Kidney tubule cell (primary cell): ENCODE measurements around the gene TGFB2.
A peak's percentile ranks its signal among the peaks of the same experiment; 100 is the strongest.

Source experiments
- DNase-seq: peaks from one replicate; pipeline ENCODE4 v3.0.0-alpha.2; 2018; ENCODE audit warnings: low spot score

TGFB2 gene

GRCh38 chr1:218361298-218362065 is 16.3 kb downstream of the TGFB2 start:
- peak; percentile 42 for DNase-seq

DNA sequence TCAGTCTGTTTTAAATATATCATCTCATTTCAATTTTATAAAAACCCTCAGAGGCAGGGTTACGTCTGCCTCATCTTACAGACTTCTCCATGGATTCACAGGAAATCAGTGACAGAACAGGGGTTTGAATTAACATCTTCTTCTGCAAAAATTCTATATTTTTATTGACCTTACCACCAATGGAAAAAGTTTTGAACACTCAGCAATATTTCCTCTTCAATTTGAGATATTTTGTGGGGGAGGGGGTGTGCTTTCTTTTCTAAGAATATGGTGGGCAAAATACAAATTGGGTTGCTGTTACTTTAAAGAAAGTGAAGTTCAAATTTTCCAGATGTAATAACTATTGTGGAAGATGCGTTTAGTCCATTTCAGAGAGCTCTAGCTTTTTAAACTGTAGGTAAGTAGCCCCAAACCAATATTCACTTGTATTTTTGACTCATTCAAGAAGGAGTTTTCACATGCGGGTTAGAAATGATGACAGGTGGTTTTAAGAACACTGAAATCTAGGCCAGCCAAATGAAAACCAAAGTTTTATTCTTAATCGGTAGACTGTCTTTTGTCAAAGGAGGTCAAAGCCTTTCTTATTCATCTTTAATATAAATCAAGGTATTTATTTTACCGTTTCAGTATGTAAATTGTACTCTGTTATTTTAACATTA is 17.4 kb downstream of the TGFB2 start:
- DNase-seq, result no peak

DNA sequence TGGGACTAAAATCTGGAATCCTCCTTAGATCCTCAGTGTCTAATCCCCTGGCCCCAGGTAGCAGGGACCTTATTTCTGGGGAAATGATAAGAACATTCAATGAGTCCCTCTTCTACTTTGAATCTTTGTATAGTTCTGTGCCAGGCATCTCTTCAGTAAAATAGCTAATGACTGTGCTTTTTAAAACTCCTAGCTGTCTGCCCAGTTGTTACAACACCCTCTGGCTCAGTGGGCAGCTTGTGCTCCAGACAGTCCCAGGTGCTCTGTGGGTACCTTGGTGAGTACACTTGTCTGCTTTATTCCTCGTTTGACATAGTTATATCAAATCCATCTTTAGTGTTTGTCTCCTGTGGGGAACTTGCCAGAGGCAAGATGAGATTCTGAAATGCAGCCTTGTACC is 18.0 kb downstream of the TGFB2 start:
- DNase-seq, result no peak

DNA sequence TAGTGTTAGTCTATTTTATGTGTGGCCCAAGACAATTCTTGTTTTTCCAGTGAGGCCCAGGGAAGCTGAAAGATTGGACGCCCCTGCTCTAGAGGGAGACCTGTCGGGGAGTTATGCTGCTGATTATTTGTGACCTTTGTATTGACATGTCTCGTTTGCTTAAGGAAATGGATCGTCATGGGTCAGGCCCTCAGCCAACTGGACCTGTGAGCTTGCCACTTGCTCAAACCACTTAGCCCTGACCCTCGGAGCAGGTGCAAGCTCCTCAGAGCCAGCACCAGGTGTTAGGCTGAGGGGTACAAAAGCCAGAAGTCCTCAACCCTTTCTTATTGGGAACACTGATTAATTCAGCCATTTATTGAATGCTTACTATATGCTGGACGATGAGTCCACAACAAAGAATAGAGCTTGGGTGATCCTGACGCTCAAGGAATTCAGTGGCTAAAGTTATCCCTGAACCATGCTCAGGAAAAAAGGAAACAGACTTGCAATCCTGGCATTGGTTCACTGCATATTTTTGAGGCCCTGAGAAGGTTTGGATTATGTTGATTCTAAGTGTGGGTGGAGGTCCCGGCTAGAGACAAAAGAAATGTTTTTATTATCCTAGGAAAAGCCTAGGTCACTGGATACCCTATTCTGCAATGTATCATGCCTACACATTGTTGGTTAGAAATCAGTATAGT is 19.0 kb downstream of the TGFB2 start:
- DNase-seq, result no peak

GRCh38 chr1:218365226-218365999 is 20.3 kb downstream of the TGFB2 start:
- DNase-seq, result no peak

DNA sequence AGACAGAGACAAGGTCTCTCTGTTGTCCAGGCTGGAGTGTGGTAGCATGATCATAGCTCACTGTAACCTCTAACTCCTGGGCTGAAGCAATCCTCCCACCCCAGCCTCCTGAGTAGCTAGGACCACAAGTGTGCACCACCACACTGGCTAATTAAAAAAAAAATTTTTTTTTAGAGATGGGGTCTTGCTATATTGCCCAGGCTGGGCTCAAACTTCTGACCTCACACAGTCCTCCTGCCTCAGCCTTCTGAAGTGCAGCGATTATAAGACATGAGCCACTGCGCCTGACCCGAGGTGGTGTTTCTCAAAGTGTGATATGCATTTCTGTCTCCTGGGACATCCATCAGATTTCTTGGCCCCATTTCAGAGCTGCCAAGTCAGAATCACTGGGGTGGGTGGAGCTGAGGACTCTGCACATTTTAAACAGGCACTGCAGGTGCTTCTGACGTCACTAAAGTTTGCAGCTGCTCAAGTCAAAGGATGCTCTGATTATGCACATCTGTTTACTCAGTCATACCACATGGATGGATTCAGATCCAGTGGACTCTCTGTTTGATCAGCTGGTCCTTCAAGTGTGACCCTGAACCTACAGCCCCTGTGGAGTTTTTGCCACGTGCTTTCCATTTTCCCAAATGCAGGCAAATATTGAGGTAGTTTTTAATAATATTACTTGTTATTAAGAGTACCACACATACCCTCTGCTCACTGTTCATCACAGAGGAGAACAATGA is 21.4 kb downstream of the TGFB2 start:
- DNase-seq, result peak; percentile 63

DNA sequence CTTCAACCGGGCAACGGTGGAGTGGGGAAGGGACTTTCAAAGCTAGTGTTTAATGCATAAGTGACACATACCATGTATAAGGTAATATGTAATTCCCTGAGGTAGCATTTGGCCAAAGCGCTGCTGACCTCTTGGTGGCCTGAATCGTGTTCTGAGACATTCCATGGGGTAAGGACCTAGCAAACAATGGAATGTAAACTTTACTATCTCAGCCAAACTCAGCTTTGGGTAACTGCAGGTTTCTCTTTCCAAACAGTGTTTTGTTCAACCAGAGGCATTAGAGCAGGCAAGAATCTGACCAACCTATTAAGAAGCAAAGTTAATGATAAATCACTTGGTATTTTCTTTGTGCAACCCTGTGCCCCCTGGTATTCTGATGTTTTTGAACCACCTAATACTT is 22.0 kb downstream of the TGFB2 start:
- DNase-seq, result peak; percentile 86

DNA sequence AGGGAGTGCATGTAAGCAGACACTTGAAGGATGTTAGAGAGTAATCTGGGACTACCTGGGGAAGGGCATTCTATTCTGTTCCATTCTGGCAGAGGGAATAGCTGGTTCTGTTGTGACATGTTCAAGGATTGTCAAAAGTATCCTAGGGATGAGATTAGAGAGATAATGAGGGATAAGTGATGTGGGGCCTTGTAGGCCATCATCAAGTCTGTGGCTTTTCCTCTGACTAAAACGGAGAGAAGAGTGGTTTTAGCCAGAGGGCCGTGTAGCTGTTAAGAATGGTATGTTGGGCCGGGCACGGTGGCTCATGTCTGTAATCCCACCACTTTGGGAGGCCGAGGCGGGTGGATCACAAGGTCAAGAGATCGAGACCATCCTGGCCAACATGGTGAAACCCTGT is 23.6 kb downstream of the TGFB2 start:
- no peak for DNase-seq

- peak; percentile 52 for DNase-seq
These were observed 24.8 kb downstream of the TGFB2 start for GRCh38 chr1:218369688-218370511.

DNA sequence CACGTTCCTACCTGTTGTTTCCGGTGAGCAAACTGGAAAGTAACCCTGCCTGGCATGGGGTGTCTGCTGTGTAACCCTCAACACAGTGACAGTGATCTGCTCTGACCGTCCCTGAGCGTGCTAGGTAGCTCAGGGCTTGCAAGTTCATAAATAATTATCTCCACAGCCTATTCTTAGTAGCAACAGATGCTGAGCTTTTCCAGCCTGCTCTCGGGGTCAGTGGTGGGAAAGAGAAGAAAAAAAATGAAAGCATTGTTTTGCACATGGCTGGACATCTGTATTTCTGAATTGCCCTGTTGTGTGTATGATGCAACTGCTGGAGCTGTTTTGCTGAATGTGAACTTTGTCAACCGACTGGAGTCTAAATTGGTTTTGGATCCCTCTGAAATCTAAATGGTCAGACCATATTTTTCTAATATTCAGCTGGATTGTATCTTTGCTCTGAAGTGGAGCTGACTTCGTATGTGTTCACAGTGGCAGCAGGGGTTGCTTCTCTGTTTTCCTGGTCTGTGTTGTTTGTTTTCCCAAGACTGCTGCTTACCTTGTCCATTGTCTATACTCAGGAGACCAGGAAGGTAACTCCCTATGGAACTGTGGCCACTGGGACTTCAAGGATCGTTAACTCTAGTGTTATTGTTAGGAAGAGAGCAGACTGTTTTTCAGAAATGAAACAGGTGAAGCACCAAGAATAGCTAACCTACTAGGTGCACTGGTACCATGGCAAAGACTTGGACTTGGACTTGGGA is 27.0 kb downstream of the TGFB2 start:
- peak; percentile 45 for DNase-seq

GRCh38 chr1:218374401-218375353 is 29.5 kb downstream of the TGFB2 start:
- peak; percentile 61 for DNase-seq

DNA sequence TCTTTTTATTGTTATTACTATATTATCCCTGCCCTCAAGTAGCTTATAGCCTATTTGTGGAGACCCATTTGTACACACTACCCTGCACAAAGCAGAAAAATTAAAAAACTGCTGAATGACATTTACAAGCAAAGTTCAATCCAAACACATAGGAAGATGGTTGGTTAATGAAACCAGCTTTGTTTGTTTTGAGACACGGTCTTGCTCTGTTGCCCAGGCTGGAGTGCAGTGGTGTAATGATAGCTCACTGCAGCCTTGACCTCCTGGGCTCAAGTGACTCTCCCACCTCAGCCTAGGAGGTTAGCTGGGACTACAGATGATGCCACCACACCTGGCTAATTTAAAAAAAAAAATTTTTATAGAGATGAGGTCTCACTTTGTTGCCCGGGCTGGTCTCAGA is 31.6 kb downstream of the TGFB2 start:
- DNase-seq, result peak; percentile 81

- peak; percentile 95 for DNase-seq
These were observed 32.1 kb downstream of the TGFB2 start for GRCh38 chr1:218377143-218377660.

- DNase-seq, result peak; percentile 95
These were observed 35.2 kb downstream of the TGFB2 start for GRCh38 chr1:218380125-218380977.

- DNase-seq, result peak; percentile 71
These were observed 37.1 kb downstream of the TGFB2 start for GRCh38 chr1:218382261-218382660.

DNA sequence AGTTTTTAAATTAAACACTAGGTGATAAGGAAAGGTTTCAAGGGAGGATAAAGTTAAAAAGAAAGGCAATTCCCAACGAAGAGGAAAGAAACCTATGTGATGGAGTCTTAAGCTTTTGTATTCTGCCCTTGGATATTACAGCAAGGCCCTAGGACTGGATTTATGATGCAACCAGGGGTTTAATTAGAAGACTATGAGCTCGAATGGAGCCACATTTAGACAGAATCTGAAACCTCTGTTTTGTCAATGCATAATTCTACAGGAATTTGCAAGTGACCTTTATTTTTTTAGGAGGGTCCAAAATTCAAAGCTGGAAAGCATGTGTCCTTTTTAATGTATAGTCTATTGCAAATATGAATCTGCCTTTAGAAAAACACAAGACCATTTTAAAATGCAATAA is 37.9 kb downstream of the TGFB2 start:
- no peak for DNase-seq

- DNase-seq, result no peak
These were observed 38.5 kb downstream of the TGFB2 start for GRCh38 chr1:218383681-218384080.

DNA sequence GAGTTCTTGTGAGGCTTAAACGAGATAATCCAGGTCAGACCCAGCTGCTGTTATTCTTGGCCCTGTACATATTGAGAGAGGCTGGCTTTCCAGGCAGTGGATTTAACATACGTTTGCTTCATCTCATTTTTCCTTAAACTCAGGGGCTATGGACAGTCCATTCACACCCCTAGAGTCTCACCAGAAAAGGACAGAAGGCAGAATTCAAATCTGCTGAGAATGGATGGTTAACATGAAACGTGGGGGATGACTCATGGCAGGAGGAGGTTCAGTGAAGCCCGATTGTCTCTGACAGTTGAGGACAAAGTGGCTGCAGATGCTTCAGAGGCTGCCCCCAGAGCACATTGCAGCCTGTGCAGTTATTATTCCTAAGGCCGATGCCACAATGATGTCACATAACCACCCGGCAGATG is 39.5 kb downstream of the TGFB2 start:
- DNase-seq, result peak; percentile 52
